ENCODE data around the gene SLC25A38.
"Not testable (repeated sequence)": the region's sequence is repeated elsewhere in the genome, so short reads cannot be mapped to it uniquely, and the experiment has no call there.

The SLC25A38 gene

DNA sequence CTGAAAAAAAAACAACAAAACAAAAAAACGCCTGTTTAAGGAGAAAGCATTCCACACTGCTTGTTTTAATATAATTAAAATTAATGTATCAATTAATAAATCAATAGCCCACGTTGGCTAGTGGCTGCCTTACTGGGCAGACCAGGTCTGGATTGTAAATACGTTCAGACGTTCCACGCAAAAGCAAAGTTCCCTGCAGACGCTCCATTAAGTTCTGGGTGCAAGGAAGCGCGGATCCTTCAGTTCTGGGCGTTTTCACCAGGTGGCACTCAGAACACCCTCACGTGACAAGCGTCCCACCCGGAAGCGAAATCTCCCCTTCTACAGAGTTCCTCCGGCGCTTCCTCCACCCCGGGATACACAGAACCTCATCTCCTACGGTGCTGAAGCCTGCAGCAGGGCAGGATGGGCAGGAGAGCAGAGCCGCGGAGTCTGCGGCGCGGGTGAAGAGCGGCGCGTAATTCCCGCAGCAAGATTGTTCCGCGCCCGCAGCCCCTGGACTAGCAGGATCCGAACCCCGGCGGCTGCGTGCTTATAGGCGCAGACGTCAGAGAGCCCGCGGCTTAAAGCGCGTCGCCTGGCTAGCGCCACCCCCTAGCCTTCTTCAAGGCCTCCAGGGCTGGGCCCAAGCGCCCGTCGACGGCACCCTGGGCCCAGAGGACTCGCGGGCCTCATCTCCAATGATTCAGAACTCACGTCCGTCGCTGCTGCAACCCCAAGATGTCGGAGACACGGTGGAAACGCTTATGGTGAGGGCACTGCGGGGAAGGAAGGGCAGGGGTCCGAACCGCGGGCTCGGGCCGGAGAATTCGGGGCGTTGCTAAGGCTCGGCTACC, at the start of gene SLC25A38:
SLC25A38 (plus strand) TSS at position 326 of the 836 bp plus-strand sequence; CDS start at position 681, 355 bp downstream.
- DNase-seq (ENCODE audit: low spot score) = peak; percentile 93

- no peak for DNase-seq (ENCODE audit: low spot score)
Measured at GRCh38 chr3:39333607-39334006, 49.6 kb upstream of the SLC25A38 start.

DNA sequence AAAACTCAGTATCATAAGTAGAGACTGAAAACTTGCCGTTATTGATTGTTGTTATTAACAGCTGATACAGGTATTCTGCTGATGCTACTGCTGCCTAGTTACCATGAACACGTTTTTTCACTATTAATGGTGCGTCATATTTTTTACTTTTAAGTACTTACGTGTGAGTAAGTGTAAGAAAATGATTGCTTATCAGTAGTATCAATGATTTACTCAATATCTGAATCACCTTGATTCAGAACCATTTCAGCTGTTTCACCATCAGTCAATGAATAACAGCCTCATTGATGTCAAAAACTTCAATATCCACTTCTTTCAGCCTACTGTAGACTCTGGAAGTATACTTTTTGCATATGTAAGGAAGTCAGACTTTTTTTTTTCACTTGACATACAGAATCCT, 49.0 kb upstream of the SLC25A38 start:
- DNase-seq (ENCODE audit: low spot score) = no peak

DNA sequence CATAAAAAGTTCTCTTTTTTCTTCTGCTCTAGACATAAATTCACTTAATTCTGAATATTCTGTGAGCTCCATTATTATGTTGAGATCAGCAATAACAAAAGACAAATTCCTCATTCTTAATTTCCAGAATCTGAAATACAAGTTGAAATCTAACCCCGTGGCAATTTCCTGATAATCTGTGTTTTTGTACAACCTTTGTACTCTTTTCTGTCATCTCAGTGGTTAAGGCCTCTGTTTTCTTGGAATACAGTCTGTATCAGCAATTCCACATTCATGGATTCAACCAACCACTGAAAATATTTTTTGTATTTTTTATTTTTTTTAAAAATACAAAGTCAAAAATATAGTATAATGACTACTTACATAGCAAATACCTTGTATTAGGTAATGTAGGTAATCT, 45.0 kb upstream of the SLC25A38 start:
- no peak for DNase-seq (ENCODE audit: low spot score)

DNA sequence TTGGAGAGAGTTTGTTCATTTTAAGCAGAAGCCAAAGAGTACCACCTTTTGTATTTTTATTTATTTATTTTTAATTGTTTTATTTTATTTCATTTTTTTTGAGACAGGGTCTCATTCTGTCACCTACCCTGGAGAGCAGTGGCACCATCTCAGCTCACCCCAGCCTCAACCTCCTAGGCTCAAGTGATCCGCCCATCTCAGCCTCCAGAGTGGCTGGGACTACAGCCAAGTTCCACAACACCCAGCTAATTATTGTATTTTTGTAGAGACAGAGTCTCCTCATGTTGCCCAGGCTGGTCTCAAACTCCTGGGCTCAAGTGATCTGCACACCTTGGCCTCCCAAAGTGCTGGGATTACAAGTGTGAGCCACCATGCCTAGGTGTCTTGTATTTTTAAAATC, 44.1 kb upstream of the SLC25A38 start:
- no peak for DNase-seq (ENCODE audit: low spot score)

- DNase-seq (ENCODE audit: low spot score) = peak; percentile 6
Measured at GRCh38 chr3:39343076-39343717, 40.0 kb upstream of the SLC25A38 start.

DNA sequence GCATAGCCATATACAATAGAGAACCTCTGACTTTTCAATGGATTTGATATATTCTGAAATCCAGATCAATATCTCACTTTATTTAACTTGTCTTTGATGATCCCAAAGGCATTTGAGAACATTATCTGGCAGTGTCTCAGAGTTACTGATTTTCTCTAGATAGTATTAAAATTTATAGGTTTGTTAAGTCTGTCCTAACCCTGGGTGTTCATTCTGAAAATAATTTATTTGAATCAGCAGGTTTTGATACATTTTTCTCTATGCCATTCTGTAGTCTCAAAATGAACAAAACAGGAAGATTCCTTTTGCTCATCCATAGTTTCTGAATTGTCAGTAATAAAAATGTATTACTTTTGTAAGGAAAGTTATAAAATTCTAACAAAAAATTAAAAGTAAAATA, 39.4 kb upstream of the SLC25A38 start:
- DNase-seq (ENCODE audit: low spot score) = no peak

GRCh38 chr3:39344746-39345344, 38.3 kb upstream of the SLC25A38 start:
- DNase-seq (ENCODE audit: low spot score) = no peak

- no peak for DNase-seq (ENCODE audit: low spot score)
Measured at GRCh38 chr3:39346785-39347585, 36.2 kb upstream of the SLC25A38 start.

GRCh38 chr3:39347586-39347876, 35.6 kb upstream of the SLC25A38 start:
- no peak for DNase-seq (ENCODE audit: low spot score)

GRCh38 chr3:39349080-39349479, 34.1 kb upstream of the SLC25A38 start:
- DNase-seq (ENCODE audit: low spot score) = no peak

- DNase-seq (ENCODE audit: low spot score) = no peak
Measured at GRCh38 chr3:39350714-39351113, 32.5 kb upstream of the SLC25A38 start.

GRCh38 chr3:39351134-39351533, 32.0 kb upstream of the SLC25A38 start:
- DNase-seq (ENCODE audit: low spot score) = not testable (repeated sequence)

- DNase-seq (ENCODE audit: low spot score) = not testable (repeated sequence)
Measured at GRCh38 chr3:39353168-39353927, 29.8 kb upstream of the SLC25A38 start.

DNA sequence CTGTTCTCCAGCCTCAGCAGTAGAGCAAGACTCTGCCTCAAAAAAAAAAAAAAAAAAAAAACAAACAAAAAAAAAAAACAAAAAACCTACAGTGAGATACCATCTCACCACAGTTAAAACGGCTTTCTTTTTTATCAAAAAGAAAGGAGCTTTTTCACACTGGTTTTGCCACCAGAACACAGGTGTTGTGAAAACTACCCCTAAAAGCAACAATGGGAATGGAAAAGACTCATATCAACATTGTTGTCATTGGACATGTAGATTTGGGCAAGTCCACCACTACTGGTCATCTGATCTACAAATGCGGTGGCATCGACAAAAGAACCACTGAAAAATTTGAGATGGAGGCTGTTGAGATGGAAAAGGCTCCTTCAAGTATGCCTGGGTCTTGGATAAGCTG, 24.8 kb upstream of the SLC25A38 start:
- no peak for DNase-seq (ENCODE audit: low spot score)

DNA sequence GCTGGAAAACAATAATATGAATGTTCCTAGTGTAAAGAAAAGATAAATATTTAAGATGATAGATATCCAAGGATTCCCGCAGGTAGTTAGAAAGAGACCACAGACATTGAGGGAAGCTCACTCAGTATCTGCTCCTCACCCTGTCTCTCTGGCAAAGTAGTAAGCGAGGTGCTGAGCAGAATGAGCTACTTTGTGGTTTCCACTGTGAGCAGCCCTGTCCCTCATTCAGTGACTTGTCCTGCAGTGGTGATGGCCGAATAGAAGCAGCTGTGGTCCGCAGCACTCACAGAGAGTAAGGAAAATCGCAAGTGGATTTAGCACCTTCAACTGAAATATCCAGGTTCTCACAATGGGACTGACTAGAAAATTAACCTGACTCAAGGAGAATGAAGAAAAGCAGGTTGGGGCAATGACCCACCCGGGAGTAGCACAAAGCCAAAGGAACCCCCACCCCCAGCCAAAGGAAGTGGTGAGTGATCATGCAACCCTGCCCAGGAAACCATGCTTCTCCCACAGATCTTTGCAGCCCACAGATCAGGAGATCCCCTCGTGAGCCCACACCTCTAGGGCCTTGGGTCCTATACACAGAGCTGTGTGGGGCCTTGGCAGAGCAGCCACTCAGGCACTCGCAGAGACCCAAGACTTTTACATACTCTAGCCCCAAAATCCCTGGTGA, 21.8 kb upstream of the SLC25A38 start:
- DNase-seq (ENCODE audit: low spot score) = no peak

- no peak for DNase-seq (ENCODE audit: low spot score)
Measured at GRCh38 chr3:39362192-39362591, 21.0 kb upstream of the SLC25A38 start.

DNA sequence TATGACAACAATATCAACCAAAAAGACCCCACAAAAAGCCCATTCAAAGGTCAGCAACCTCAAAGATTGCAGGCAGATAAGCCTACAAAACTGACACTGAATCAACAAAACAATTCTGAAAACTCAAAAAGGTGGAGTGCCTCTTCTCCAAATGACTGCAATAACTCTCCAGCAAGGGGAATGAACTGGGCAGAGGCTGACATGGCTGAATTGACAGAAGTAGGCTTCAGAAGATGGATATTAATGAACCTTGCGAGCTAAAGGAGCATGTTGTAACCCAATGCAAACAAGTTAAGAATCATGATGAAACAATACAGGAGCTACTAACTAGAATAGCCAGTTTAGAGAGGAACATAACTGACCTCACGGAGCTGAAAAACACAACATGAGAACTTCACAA, 20.4 kb upstream of the SLC25A38 start:
- no peak for DNase-seq (ENCODE audit: low spot score)

DNA sequence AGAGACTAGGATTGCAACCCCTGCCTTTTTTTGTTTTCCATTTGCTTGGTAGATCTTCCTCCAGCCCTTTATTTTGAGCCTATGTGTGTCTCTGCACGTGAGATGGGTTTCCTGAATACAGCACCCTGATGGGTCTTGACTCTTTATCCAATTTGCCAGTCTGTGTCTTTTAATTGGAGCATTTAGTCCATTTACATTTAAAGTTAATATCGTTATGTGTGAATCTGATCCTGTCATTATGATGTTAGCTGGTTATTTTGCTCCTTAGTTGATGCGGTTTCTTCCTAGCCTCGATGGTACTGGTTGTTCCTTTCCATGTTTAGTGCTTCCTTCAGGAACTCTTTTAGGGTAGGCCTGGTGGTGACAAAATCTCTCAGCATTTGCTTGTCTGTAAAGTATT, 12.7 kb upstream of the SLC25A38 start:
- DNase-seq (ENCODE audit: low spot score) = not testable (repeated sequence)

DNA sequence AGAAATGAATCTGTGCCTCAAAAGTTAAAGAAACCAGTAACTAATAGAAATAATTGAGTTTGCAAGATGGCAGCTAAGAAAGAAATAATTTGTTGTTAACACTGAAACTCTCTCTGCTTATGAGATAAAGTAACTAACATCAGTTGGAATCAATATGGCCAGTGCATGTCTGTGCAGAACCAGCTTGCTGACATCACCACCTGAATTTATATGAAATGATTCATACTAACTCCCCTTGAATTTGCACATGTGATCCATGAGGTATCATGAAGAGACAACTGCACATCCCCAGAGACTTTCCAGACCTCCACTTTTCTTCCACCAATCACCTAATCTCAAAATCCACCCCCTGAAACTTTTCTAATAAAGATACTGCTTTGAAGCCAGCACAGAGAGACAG, 10.3 kb upstream of the SLC25A38 start:
- no peak for DNase-seq (ENCODE audit: low spot score)

- no peak for DNase-seq (ENCODE audit: low spot score)
Measured at GRCh38 chr3:39376959-39377634, 6.1 kb upstream of the SLC25A38 start.

Data from RKO (cell line).